ENCODE measurements around the gene ACP4. TPM values are rescaled to one million over a fixed set of nuclear protein-coding genes. Genes with fewer than 3 reads are reported as not detected.
"Not testable (repeated sequence)": the region's sequence is repeated elsewhere in the genome, so short reads cannot be mapped to it uniquely, and the experiment has no call there.

Gene ACP4
- total and polyA plus RNA-seq, 2 of the 13 experiments (the other 11 are each of a cell fraction or from before 2014, with no cell fraction given): 0.08 TPM; not detected in 1

DNA sequence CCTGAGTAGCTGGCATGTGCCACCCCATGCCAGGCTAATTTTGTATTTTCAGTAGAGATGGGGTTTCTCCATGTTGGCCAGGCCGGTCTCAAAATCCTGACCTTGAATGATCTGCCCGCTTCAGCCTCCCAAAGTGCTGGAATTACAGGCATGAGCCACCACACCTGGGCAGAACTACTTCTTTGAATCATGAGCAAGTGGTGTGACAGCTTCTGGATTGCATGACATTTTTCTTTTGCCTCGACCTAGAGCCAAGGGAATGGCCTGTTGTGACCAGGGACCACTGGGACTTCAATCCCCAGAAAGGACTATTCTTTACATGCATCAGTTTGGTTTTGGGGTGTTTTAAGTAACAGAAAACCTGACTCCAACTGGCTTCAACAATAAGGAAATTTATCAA, 17.3 kb upstream of the ACP4 start:
- H3K4me3 ChIP-seq (replicated peaks in 1 of 3; ENCODE audit: insufficient read depth in 1 of 3, low read depth in 2 of 3, low read length in 3 of 3); ATAC-seq; H3K36me3 ChIP-seq (replicated peaks in 1 of 2; ENCODE audit: control insufficient read depth in 1 of 2, insufficient read depth in 2 of 2, low read length in 2 of 2); intact Hi-C loops (cut with micrococcal nuclease; ENCODE audit: unreplicated experiment); H2AFZ ChIP-seq (ENCODE audit: low read length); CTCF ChIA-PET (ENCODE audit: low intra/inter-chr PET ratio, low total read pairs); H3K9me3 ChIP-seq (ENCODE audit: low read length); in situ Hi-C loops (cut with HindIII; ENCODE audit: extremely low pct_ligation_motif_present, low pct_unique_long_range_greater_than_20kb); H3K9ac ChIP-seq (ENCODE audit: insufficient read depth, low read depth, low read length); H3K4me2 ChIP-seq (ENCODE audit: low read depth, low read length); H3K27me3 ChIP-seq (ENCODE audit: control insufficient read depth in 1 of 2, insufficient read depth in 2 of 2, low read length in 2 of 2); POLR2A ChIA-PET; FAIRE-seq; BruUV-seq (replicated peaks); H3K79me2 ChIP-seq (ENCODE audit: insufficient read depth, low read length); H3K4me1 ChIP-seq (ENCODE audit: insufficient read depth, low read length); H4K20me1 ChIP-seq (ENCODE audit: insufficient read depth, low read length); DNase-seq (ENCODE audit: low spot score); H3K27ac ChIP-seq (ENCODE audit: extremely low read length, insufficient read depth, low read length): not testable (repeated sequence)
- 7% methylated on average over 3 of the region's 3 CpGs for WGBS (ENCODE audit: low lambda C conversion rate)

DNA sequence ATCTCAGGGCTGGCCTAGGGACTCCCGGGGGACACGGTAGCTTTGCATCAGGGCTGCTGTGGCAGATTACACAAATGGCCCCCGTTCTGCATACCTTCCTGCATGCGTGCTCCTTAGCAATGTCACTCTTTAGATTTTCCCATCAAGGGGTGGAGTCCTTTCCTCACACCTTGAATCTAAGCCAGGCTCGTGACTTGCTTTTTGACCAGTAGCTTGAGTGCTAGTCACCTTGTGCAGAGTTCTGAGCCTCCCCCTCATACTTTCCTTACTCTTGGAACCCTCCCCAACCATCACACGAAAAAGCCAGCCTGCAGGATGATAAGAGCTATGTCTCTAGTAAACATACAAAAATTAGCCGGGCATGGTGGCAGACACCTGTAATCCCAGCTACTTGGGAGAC, 16.8 kb upstream of the ACP4 start:
- FAIRE-seq; H3K79me2 ChIP-seq (ENCODE audit: insufficient read depth, low read length); H3K4me2 ChIP-seq (ENCODE audit: low read depth, low read length); CTCF ChIA-PET (ENCODE audit: low intra/inter-chr PET ratio, low total read pairs); H3K9me3 ChIP-seq (ENCODE audit: low read length); POLR2A ChIA-PET; H2AFZ ChIP-seq (ENCODE audit: low read length); H3K4me1 ChIP-seq (ENCODE audit: insufficient read depth, low read length); BruUV-seq (replicated peaks); in situ Hi-C loops (cut with HindIII; ENCODE audit: extremely low pct_ligation_motif_present, low pct_unique_long_range_greater_than_20kb); H4K20me1 ChIP-seq (ENCODE audit: insufficient read depth, low read length); H3K27ac ChIP-seq (ENCODE audit: extremely low read length, insufficient read depth, low read length); H3K4me3 ChIP-seq (replicated peaks in 1 of 3; ENCODE audit: insufficient read depth in 1 of 3, low read depth in 2 of 3, low read length in 3 of 3); intact Hi-C loops (cut with micrococcal nuclease; ENCODE audit: unreplicated experiment); H3K9ac ChIP-seq (ENCODE audit: insufficient read depth, low read depth, low read length); H3K36me3 ChIP-seq (replicated peaks in 1 of 2; ENCODE audit: control insufficient read depth in 1 of 2, insufficient read depth in 2 of 2, low read length in 2 of 2); ATAC-seq; DNase-seq (ENCODE audit: low spot score): not testable (repeated sequence)
- peaks cover 0 to 11% of the 10 kb centered on the region in 2 experiments; a peak in 2 of 5 replicates for H3K27me3 ChIP-seq (ENCODE audit: control insufficient read depth in 1 of 2, insufficient read depth in 2 of 2, low read length in 2 of 2)
- WGBS (ENCODE audit: low lambda C conversion rate): 3% methylated on average over 6 of the region's 7 CpGs

DNA sequence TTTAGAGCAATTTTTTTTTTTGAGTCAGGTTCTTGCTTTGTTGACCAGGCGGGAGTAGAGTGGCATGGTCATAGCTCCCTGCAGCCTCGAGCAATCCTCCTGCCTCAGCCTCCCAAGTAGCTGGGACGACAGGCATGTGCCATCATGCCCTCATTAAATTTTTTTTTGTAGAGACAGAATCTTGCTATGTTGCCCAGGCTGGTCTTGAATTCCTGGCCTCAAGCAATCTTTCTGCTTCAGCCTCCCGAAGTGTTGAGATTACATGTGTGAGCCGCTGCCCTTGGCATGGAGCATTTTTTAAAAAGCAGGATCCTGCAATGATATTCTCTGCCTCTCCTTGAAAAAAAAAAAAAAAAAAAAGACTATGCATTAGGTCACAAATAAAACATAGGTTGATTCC, 14.1 kb upstream of the ACP4 start:
- DNase-seq (ENCODE audit: low spot score) (no peak), ATAC-seq (no peak), FAIRE-seq (no peak)
- no peak overlapping the region for H3K4me3 ChIP-seq (replicated peaks in 1 of 3; ENCODE audit: insufficient read depth in 1 of 3, low read depth in 2 of 3, low read length in 3 of 3)
- CTCF ChIA-PET (ENCODE audit: low intra/inter-chr PET ratio, low total read pairs): no interaction called here
- BruUV-seq (replicated peaks): no TSS peak
- no peak overlapping the region for H3K4me2 ChIP-seq (ENCODE audit: low read depth, low read length)
- 33% methylated on average over 5 of the region's 5 CpGs for WGBS (ENCODE audit: low lambda C conversion rate)
- no peak overlapping the region for H3K27ac ChIP-seq (ENCODE audit: extremely low read length, insufficient read depth, low read length)
- no peak overlapping the region for H3K9ac ChIP-seq (ENCODE audit: insufficient read depth, low read depth, low read length)
- no peaks in the 10 kb centered on the region for H3K36me3 ChIP-seq (replicated peaks in 1 of 2; ENCODE audit: control insufficient read depth in 1 of 2, insufficient read depth in 2 of 2, low read length in 2 of 2)
- H3K9me3 ChIP-seq (ENCODE audit: low read length): no peaks in the 10 kb centered on the region
- no peaks in the 10 kb centered on the region for H4K20me1 ChIP-seq (ENCODE audit: insufficient read depth, low read length)
- H2AFZ ChIP-seq (ENCODE audit: low read length): no peak overlapping the region
- no peaks in the 10 kb centered on the region for H3K4me1 ChIP-seq (ENCODE audit: insufficient read depth, low read length)
- no peaks in the 10 kb centered on the region for H3K79me2 ChIP-seq (ENCODE audit: insufficient read depth, low read length)
- in situ Hi-C loops (cut with HindIII; ENCODE audit: extremely low pct_ligation_motif_present, low pct_unique_long_range_greater_than_20kb) (loop anchor here (25.0 kb wide), 1 partner anchor 414 kb away; the partner anchor contains the start of gene NAPSA), intact Hi-C loops (cut with micrococcal nuclease; ENCODE audit: unreplicated experiment) (no loop called here)
- H3K27me3 ChIP-seq (ENCODE audit: control insufficient read depth in 1 of 2, insufficient read depth in 2 of 2, low read length in 2 of 2): peaks cover 0 to 31% of the 10 kb centered on the region in 2 experiments; a peak in 3 of 5 replicates
- POLR2A ChIA-PET: no interaction called here
- TF ChIP-seq, protein P1, sequence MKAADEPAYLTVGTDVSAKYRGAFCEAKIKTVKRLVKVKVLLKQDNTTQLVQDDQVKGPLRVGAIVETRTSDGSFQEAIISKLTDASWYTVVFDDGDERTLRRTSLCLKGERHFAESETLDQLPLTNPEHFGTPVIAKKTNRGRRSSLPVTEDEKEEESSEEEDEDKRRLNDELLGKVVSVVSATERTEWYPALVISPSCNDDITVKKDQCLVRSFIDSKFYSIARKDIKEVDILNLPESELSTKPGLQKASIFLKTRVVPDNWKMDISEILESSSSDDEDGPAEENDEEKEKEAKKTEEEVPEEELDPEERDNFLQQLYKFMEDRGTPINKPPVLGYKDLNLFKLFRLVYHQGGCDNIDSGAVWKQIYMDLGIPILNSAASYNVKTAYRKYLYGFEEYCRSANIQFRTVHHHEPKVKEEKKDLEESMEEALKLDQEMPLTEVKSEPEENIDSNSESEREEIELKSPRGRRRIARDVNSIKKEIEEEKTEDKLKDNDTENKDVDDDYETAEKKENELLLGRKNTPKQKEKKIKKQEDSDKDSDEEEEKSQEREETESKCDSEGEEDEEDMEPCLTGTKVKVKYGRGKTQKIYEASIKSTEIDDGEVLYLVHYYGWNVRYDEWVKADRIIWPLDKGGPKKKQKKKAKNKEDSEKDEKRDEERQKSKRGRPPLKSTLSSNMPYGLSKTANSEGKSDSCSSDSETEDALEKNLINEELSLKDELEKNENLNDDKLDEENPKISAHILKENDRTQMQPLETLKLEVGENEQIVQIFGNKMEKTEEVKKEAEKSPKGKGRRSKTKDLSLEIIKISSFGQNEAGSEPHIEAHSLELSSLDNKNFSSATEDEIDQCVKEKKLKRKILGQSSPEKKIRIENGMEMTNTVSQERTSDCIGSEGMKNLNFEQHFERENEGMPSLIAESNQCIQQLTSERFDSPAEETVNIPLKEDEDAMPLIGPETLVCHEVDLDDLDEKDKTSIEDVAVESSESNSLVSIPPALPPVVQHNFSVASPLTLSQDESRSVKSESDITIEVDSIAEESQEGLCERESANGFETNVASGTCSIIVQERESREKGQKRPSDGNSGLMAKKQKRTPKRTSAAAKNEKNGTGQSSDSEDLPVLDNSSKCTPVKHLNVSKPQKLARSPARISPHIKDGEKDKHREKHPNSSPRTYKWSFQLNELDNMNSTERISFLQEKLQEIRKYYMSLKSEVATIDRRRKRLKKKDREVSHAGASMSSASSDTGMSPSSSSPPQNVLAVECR (CRISPR knock-in tag; IDR thresholded peaks at IDR 0.05; ENCODE audit: borderline replicate concordance): no peak
- no peak for TF ChIP-seq ZNF83 (CRISPR knock-in tag; IDR thresholded peaks at IDR 0.05; ENCODE audit: borderline replicate concordance)
- no peak for TF ChIP-seq BORCS8-MEF2B (CRISPR knock-in tag; IDR thresholded peaks at IDR 0.05)
- TF ChIP-seq ZNF367 (CRISPR knock-in tag; IDR thresholded peaks at IDR 0.05; ENCODE audit: borderline replicate concordance): no peak
- TF ChIP-seq, protein P2, sequence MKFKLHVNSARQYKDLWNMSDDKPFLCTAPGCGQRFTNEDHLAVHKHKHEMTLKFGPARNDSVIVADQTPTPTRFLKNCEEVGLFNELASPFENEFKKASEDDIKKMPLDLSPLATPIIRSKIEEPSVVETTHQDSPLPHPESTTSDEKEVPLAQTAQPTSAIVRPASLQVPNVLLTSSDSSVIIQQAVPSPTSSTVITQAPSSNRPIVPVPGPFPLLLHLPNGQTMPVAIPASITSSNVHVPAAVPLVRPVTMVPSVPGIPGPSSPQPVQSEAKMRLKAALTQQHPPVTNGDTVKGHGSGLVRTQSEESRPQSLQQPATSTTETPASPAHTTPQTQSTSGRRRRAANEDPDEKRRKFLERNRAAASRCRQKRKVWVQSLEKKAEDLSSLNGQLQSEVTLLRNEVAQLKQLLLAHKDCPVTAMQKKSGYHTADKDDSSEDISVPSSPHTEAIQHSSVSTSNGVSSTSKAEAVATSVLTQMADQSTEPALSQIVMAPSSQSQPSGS (CRISPR knock-in tag; IDR thresholded peaks at IDR 0.05): no peak
- no peak for TF ChIP-seq ZNF136 (CRISPR knock-in tag; IDR thresholded peaks at IDR 0.05; ENCODE audit: low read depth)

Measured in HepG2 (cell line).